Sigmoid colon (tissue), 7 donors: ENCODE data around the gene GNAQ. TPM values are rescaled to one million over a fixed set of nuclear protein-coding genes. Genes with fewer than 3 reads are reported as not detected.

Experiments used
- DNase-seq: peaks from one replicate; pipeline ENCODE4 v3.0.0-alpha.2; 2019
- H3K27ac ChIP-seq, 4 donors: fragments of 200-600 bp; sonication (generic); one replicate each; pipeline ENCODE4 v1.5.1; 2016 to 2019; ENCODE audit warnings: mild to moderate bottlenecking in 1 of 4
- H3K27me3 ChIP-seq, 3 donors: fragments of 200-600 bp; sonication (generic); one replicate each; pipeline ENCODE4 v1.5.1; 2019; ENCODE audit warnings: mild to moderate bottlenecking in 1 of 3
- H3K36me3 ChIP-seq, 4 donors: fragments of 200-600 bp; sonication (generic); one replicate each; pipeline ENCODE4 v1.5.1; 2016 to 2019
- H3K4me1 ChIP-seq, 4 donors: fragments of 200-600 bp; sonication (generic); one replicate each; pipeline ENCODE4 v1.5.1; 2017 to 2019
- H3K4me3 ChIP-seq, 4 donors: fragments of 200-600 bp; sonication (generic); one replicate each; pipeline ENCODE4 v1.5.1; 2017 to 2019; ENCODE audit warnings: mild to moderate bottlenecking in 2 of 4, moderate library complexity in 1 of 4
- H3K9me3 ChIP-seq, 4 donors: fragments of 200-600 bp in 3 of 4; sonication (generic) in 3 of 4; one replicate each; pipeline versions ENCODE4 v1.5.1 to v1.6.1; 2013 to 2019
- CTCF ChIP-seq, 4 experiments: fragments of 450-650 bp in 3 of 4; fragments of 200-600 bp in 1 of 4; IDR thresholded peaks; one replicate each; pipeline ENCODE4 v1.5.1; 2016 to 2019; ENCODE audit warnings: antibody characterized with exemption in 4 of 4, mild to moderate bottlenecking in 3 of 4, moderate library complexity in 2 of 4
- EP300 ChIP-seq, 4 donors: sonication (generic); formaldehyde crosslinking; IDR thresholded peaks; one replicate each; pipeline ENCODE4 v1.6.1; 2017; ENCODE audit warnings: antibody characterized with exemption in 4 of 4
- POLR2A ChIP-seq, 2 donors: fragments of 450-650 bp; IDR thresholded peaks; one replicate each; pipeline ENCODE4 v1.6.1; 2016; ENCODE audit warnings: antibody characterized with exemption in 2 of 2, mild to moderate bottlenecking in 2 of 2, moderate library complexity in 2 of 2
- POLR2AphosphoS5 ChIP-seq, 4 donors: sonication (generic); formaldehyde crosslinking; IDR thresholded peaks; one replicate each; pipeline ENCODE4 v1.6.1; 2017; ENCODE audit warnings: antibody characterized with exemption in 4 of 4
- WGBS, 2 donors: extraction: QIAGEN DNeasy Blood & Tissue Kit; methylation state at CpG; one replicate each; pipeline ENCODE4 v1.1.7; 2013; 5-methylcytosine and 5-hydroxymethylcytosine counted together
- intact Hi-C: fragments of 100-400 bp; cut with DNase I; formaldehyde crosslinking; loops from one replicate; pipeline ENCODE4 v1.15.1; 2023
- polyA plus RNA-seq, 3 donors: library from polyadenylated mRNA; stranded (reverse); fragments of 200-250 nt; gene quantifications; one replicate each; pipeline ENCODE4 v1.2.3, GENCODE V29; 2013
- total RNA-seq, 4 donors: library from RNA; depleted of rRNA; stranded (reverse); fragments of >200 nt; gene quantifications; one replicate each; pipeline ENCODE4 v1.1.0, GENCODE V29; 2016
- donor health status: healthy with polysubstance abuse.
- donor health status: Bipolar disorder and iron deficiency.
- donor health status: healthy.

Gene GNAQ
- total and polyA plus RNA-seq, 7 donors, result 21.6 to 79.2 (median 49.5) TPM

- H3K9me3 ChIP-seq, result no peaks in the 10 kb centered on the region
- intact Hi-C loops, result loop anchor here (5.0 to 10.0 kb wide), 3 partner anchors 85 to 385 kb away; partner anchors contain the start of genes GNA14 and PSAT1
- 1 to 3% methylated on average over 8 of the region's 8 CpGs for WGBS, 2 donors
- TF ChIP-seq POLR2AphosphoS5 (IDR thresholded peaks at IDR 0.05), result peak in 1 of 4 donors; percentile 13
- TF ChIP-seq POLR2A (IDR thresholded peaks at IDR 0.05), result no peak
- H3K4me3 ChIP-seq, result peak overlapping the region; percentile 70 to 82 (median 76)
- DNase-seq, result peak; percentile 69
- peaks cover 0 to 65% (median 49%) of the 10 kb centered on the region in 4 donors for H3K4me1 ChIP-seq
- no peaks in the 10 kb centered on the region for H3K36me3 ChIP-seq
- H3K27ac ChIP-seq, result peak overlapping the region; percentile 89 to 97 (median 94)
- no peaks in the 10 kb centered on the region for H3K27me3 ChIP-seq
Measured at GRCh38 chr9:78030296-78030552, 1.4 kb downstream of the GNAQ start.

GRCh38 chr9:78029551-78030295 is 1.9 kb downstream of the GNAQ start:
- Histone ChIP-seq H3K4me3 (peak overlapping the region; percentile 70 to 82 (median 76)), H3K27ac (peak overlapping the region; percentile 89 to 97 (median 94)), H3K27me3 (no peaks in the 10 kb centered on the region), H3K36me3 (no peaks in the 10 kb centered on the region), H3K9me3 (no peaks in the 10 kb centered on the region), H3K4me1 (peaks cover 0 to 65% (median 48%) of the 10 kb centered on the region in 4 donors)
- intact Hi-C loops, result loop anchor here (5.0 to 10.0 kb wide), 4 partner anchors 85 to 385 kb away; partner anchors contain the start of genes GNA14 and PSAT1
- no peak for DNase-seq
- no peak for TF ChIP-seq POLR2AphosphoS5 (IDR thresholded peaks at IDR 0.05)
- no peak for TF ChIP-seq EP300 (IDR thresholded peaks at IDR 0.05)
- TF ChIP-seq CTCF (IDR thresholded peaks at IDR 0.05), result no peak
- no peak for TF ChIP-seq POLR2A (IDR thresholded peaks at IDR 0.05)
- WGBS, 2 donors, result 1 to 4% methylated on average over 7 of the region's 7 CpGs

DNA sequence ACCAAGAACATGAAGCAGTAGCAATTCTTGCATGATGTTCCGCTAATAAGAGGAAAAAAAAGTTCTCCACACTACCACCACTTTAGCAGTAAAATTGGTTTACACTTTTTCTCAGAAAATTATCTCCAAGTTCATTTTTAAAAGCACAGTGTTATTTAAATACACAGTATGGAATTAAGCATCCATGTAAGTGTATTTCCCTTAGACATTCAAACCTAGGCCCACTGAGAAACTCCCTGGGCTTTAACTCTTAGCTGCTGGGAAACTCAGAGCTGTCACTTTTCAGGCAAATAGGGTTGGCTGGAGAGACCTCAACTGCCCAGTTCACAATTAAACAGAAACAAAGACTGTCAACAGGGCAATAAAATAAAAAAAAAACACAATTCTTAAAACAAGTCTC is 2.7 kb downstream of the GNAQ start:
- 54 to 69% methylated on average over 1 of the region's 1 CpG for WGBS, 2 donors
- H3K4me3 ChIP-seq, result peak overlapping the region; percentile 5 to 82 (median 76)
- no peak for DNase-seq
- peaks cover 0 to 64% (median 47%) of the 10 kb centered on the region in 4 donors for H3K4me1 ChIP-seq
- intact Hi-C loops, result loop anchor here (5.0 kb wide), 1 partner anchor 182 kb away; no protein-coding TSS in a partner anchor
- no peaks in the 10 kb centered on the region for H3K36me3 ChIP-seq
- H3K27ac ChIP-seq, result peak overlapping the region; percentile 89 to 97 (median 94)
- no peaks in the 10 kb centered on the region for H3K27me3 ChIP-seq
- TF ChIP-seq POLR2AphosphoS5 (IDR thresholded peaks at IDR 0.05), result no peak
- no peak for TF ChIP-seq POLR2A (IDR thresholded peaks at IDR 0.05)
- no peak for TF ChIP-seq EP300 (IDR thresholded peaks at IDR 0.05)
- TF ChIP-seq CTCF (IDR thresholded peaks at IDR 0.05), result no peak
- H3K9me3 ChIP-seq, result no peaks in the 10 kb centered on the region

DNA sequence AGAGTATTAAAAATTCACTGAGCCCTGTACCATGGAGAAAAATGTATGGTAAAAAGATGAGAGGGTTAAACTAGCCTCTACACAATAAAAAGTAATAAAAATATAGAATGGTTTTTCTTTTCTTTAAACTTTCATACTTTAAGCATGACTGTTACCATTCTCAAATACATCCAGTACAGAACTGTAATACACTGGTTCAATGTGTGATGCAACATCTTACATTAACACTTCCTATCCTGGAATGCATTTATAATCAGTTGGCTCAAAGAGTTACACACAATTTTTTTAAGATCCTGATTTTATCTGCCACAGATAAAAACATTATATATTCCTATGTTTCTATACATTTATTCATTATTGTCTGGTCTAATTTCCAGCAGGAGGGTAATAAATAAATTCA is 4.7 kb downstream of the GNAQ start:
- H3K4me1 ChIP-seq, result peaks cover 0 to 66% (median 57%) of the 10 kb centered on the region in 4 donors
- no peak for DNase-seq
- TF ChIP-seq POLR2AphosphoS5 (IDR thresholded peaks at IDR 0.05), result no peak
- no peak for TF ChIP-seq EP300 (IDR thresholded peaks at IDR 0.05)
- no peak for TF ChIP-seq CTCF (IDR thresholded peaks at IDR 0.05)
- TF ChIP-seq POLR2A (IDR thresholded peaks at IDR 0.05), result no peak
- H3K27me3 ChIP-seq, result no peaks in the 10 kb centered on the region
- no peaks in the 10 kb centered on the region for H3K36me3 ChIP-seq
- no peak overlapping the region for H3K4me3 ChIP-seq
- no peaks in the 10 kb centered on the region for H3K9me3 ChIP-seq
- peak overlapping the region in 3 of 4 donors; percentile 33 to 95 (median 93) for H3K27ac ChIP-seq
- intact Hi-C loops, result loop anchor here (5.0 kb wide), 1 partner anchor 180 kb away; no protein-coding TSS in a partner anchor

- H3K4me1 ChIP-seq, result peaks cover 0 to 72% (median 62%) of the 10 kb centered on the region in 4 donors
- no peak for TF ChIP-seq EP300 (IDR thresholded peaks at IDR 0.05)
- TF ChIP-seq CTCF (IDR thresholded peaks at IDR 0.05), result no peak
- TF ChIP-seq POLR2A (IDR thresholded peaks at IDR 0.05), result no peak
- no peak for TF ChIP-seq POLR2AphosphoS5 (IDR thresholded peaks at IDR 0.05)
- intact Hi-C loops, result loop anchor here (5.0 kb wide), 1 partner anchor 179 kb away; no protein-coding TSS in a partner anchor
- H3K4me3 ChIP-seq, result peak overlapping the region in 2 of 4 donors; percentile 6 to 12
- H3K36me3 ChIP-seq, result no peaks in the 10 kb centered on the region
- DNase-seq, result no peak
- H3K27me3 ChIP-seq, result no peaks in the 10 kb centered on the region
- WGBS, 2 donors, result 77 to 86% methylated on average over 1 of the region's 1 CpG
- H3K27ac ChIP-seq, result peak overlapping the region; percentile 33 to 95 (median 75)
- no peaks in the 10 kb centered on the region for H3K9me3 ChIP-seq
Measured at GRCh38 chr9:78026416-78026815, 5.2 kb downstream of the GNAQ start.
